ENCODE measurements around the gene PRKRA. TPM values are rescaled to one million over a fixed set of nuclear protein-coding genes. Genes with fewer than 3 reads are reported as not detected.

Gene PRKRA
- total and polyA plus RNA-seq, 9 of the 15 experiments (the other 6 are each of a cell fraction or from before 2014, with no cell fraction given) = 14.1 to 78.1 (median 52.3) TPM

- TF ChIP-seq POLR2H (tag; IDR thresholded peaks at IDR 0.05; ENCODE audit: low read depth) (no peak), ERF (CRISPR knock-in tag; IDR thresholded peaks at IDR 0.05) (no peak), E2F3 (CRISPR knock-in tag; IDR thresholded peaks at IDR 0.05) (no peak), ZEB2 (IDR thresholded peaks at IDR 0.05) (no peak), ZBTB12 (CRISPR knock-in tag; IDR thresholded peaks at IDR 0.05) (peak; percentile 69), PPARD (CRISPR knock-in tag; IDR thresholded peaks at IDR 0.05) (no peak), ESRRB (CRISPR knock-in tag; IDR thresholded peaks at IDR 0.05; ENCODE audit: borderline replicate concordance) (no peak), ZBTB11 (CRISPR knock-in tag; IDR thresholded peaks at IDR 0.05) (0 out of 6 replicates have a peak, but pooled peaks of 1 of the 3 experiments have one; percentile 29), NFRKB (IDR thresholded peaks at IDR 0.05; ENCODE audit: low read depth) (peak; percentile 51; the same call in 1 of the 2 replicates), HBP1 (CRISPR knock-in tag; IDR thresholded peaks at IDR 0.05) (peak; percentile 44; the same call in 1 of the 2 replicates), UBTF (IDR thresholded peaks at IDR 0.05; ENCODE audit: borderline replicate concordance in 1 of 2, low read depth in 2 of 2, low read length in 2 of 2) (peak in 1 of 2 experiments; percentile 57; a peak in 1 of 4 replicates), HDGF (IDR thresholded peaks at IDR 0.05) (no peak), ZNF408 (CRISPR knock-in tag; IDR thresholded peaks at IDR 0.05; ENCODE audit: low read depth) (no peak), ZNF511 (CRISPR knock-in tag; IDR thresholded peaks at IDR 0.05) (peak; percentile 60), GTF2B (IDR thresholded peaks at IDR 0.05; ENCODE audit: extremely low read depth, insufficient read length) (no peak), ILF3 (IDR thresholded peaks at IDR 0.05; ENCODE audit: borderline replicate concordance) (no peak)
Measured at GRCh38 chr2:178478439-178479274, 27.7 kb upstream of the PRKRA start, which contains the start of gene FKBP7 (continued).

All from K562 (cell line).